Kidney epithelial cell (primary cell): ENCODE measurements around the gene KRT34. TPM values are rescaled to one million over a fixed set of nuclear protein-coding genes. Genes with fewer than 3 reads are reported as not detected.

ENCODE experiments used
- DNase-seq: peaks from one replicate; pipeline ENCODE4 v3.0.0-alpha.2; 2010; ENCODE audit warnings: low read depth
- H3K27me3 ChIP-seq: 2 replicates; pipeline ENCODE4 v1.6.0; 2011; ENCODE audit warnings: low read length; ENCODE audit not compliant: control insufficient read depth, insufficient read depth
- H3K36me3 ChIP-seq: 2 replicates; pipeline ENCODE4 v1.5.1; 2011; ENCODE audit warnings: low read length; ENCODE audit not compliant: control insufficient read depth, insufficient read depth
- H3K4me3 ChIP-seq: 2 replicates; pipeline ENCODE4 v1.5.1; 2011; ENCODE audit warnings: low read depth, mild to moderate bottlenecking, control low read depth, low read length
- total RNA-seq: library from RNA; depleted of rRNA; stranded (reverse); fragments of >200 nt; gene quantifications from 2 replicates; pipeline ENCODE4 v1.2.3, GENCODE V29; 2015
- TF ChIP-seq, protein P1 (sequence below): IDR thresholded peaks from 2 replicates; pipeline ENCODE4 v1.5.1; 2011; ENCODE audit warnings: mild to moderate bottlenecking, moderate library complexity, low read length, control low read depth, inconsistent platforms; ENCODE audit not compliant: insufficient read depth, poor library complexity, severe bottlenecking

Gene KRT34
- total RNA-seq, 1 donor from 2014 or later = 5.5 TPM

DNA sequence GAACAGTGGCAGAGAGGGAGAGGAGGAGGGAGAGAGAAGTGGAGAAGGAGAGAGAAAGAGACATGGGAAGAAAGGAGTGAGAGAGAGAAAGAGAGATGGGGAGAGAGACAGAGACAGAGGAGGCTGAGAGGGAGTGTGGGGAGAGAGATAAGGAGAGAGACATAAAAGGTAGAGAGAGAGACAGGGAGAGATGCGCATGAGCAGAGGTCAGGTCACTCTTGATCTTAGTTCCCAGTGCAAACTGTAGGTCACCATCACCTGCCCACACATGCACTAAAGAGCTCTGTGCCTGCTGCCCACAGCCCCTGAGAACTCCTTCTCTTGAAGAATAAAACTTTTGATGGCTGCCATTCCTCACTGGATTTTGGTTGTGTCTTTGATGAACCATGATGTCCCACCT is 46.4 kb downstream of the KRT34 start:
- Histone ChIP-seq H3K4me3 (no peak overlapping the region), H3K27me3 (no peaks in the 10 kb centered on the region), H3K36me3 (no peaks in the 10 kb centered on the region)
- TF ChIP-seq, protein P1, sequence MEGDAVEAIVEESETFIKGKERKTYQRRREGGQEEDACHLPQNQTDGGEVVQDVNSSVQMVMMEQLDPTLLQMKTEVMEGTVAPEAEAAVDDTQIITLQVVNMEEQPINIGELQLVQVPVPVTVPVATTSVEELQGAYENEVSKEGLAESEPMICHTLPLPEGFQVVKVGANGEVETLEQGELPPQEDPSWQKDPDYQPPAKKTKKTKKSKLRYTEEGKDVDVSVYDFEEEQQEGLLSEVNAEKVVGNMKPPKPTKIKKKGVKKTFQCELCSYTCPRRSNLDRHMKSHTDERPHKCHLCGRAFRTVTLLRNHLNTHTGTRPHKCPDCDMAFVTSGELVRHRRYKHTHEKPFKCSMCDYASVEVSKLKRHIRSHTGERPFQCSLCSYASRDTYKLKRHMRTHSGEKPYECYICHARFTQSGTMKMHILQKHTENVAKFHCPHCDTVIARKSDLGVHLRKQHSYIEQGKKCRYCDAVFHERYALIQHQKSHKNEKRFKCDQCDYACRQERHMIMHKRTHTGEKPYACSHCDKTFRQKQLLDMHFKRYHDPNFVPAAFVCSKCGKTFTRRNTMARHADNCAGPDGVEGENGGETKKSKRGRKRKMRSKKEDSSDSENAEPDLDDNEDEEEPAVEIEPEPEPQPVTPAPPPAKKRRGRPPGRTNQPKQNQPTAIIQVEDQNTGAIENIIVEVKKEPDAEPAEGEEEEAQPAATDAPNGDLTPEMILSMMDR = no peak
- DNase-seq = no peak

DNA sequence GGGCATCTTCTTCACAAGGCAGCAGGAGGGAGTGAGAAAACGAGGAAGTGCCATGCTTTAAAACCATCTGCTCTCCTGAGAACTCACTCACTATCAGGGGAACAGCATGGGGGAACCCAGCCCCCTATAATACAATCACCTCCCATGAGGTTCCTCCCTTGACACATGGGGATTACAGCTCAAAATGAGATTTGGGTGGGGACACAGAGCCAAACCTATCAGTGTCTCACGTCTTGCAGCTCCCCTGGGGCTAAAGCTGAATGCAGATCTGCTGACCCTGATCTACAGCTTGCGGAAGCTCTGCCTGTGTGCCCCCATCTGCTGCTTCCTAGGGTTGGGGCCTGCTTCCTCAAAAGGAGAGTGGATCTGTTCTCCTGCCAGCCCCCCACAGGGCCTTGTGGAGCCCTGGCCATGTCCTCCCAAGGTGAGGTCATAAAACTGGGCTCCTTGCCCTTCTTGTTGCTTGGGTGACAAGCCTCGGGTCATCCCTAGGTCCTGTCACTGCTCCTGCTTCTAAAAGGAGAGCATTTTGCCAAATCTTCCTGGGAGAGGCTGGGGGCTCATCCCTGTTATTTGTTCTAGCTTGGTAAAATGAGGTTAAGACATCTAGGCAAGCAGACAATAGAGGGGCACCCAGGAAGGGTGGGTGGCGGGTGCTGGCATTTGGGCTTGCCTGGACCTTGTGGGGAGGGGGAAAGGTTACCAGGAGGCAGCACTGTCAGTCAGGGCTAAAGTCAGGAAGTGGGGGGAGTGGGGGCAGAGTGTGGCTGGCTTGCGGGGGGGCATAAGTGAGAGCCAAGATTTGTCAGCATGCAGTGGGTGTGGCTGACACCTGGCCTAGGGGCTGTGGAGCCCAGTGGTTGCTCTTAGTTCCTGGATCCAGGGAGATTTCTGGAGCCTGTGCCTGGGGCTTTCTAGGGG is 47.5 kb downstream of the KRT34 start:
- no peak for DNase-seq
- Histone ChIP-seq H3K36me3 (no peaks in the 10 kb centered on the region), H3K4me3 (no peak overlapping the region), H3K27me3 (no peaks in the 10 kb centered on the region)
- TF ChIP-seq, protein P1 = no peak

DNA sequence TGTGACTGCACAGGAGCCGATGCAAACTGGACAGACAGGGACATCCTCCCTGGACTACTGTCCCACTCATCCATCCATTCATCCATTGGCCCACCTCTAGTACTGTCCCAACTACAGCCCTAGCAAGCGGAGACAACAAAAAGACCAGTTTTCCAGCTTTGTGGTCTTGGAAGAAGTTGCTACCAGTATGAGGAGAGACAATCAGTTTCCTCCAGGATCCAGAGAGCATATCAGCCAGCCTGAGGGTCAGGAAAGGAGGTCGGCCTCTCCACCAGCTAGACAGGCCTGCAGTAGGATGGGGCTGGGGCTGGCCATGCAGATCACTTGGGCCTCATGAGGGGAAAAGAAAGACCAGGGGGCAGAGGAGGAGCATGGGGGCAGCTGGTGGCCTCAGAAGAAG is 48.3 kb downstream of the KRT34 start:
- no peak for DNase-seq
- TF ChIP-seq, protein P1 = no peak
- H3K4me3 ChIP-seq = no peak overlapping the region
- no peaks in the 10 kb centered on the region for H3K36me3 ChIP-seq
- no peaks in the 10 kb centered on the region for H3K27me3 ChIP-seq

DNA sequence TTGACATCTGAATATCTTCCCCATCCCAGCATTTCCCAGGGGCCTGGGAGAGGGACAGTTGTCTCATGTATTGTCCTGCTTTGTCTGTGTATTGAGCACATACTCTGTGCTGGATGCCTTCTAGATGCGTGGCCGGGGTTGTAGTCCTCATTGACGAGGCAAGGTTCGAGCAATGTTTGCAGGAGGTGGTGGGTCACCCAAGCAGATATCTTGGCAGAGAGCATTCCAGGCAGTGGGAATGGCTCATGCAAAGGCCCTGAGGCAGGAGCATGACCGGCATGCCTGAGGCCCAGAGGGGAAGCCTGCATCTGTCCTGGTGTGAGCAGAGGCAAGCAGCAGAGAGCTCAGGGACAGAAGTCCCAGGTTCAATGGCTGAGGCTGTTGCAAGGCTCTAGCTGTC is 49.0 kb downstream of the KRT34 start:
- Histone ChIP-seq H3K4me3 (no peak overlapping the region), H3K36me3 (no peaks in the 10 kb centered on the region), H3K27me3 (no peaks in the 10 kb centered on the region)
- no peak for DNase-seq
- TF ChIP-seq, protein P1 = no peak

DNA sequence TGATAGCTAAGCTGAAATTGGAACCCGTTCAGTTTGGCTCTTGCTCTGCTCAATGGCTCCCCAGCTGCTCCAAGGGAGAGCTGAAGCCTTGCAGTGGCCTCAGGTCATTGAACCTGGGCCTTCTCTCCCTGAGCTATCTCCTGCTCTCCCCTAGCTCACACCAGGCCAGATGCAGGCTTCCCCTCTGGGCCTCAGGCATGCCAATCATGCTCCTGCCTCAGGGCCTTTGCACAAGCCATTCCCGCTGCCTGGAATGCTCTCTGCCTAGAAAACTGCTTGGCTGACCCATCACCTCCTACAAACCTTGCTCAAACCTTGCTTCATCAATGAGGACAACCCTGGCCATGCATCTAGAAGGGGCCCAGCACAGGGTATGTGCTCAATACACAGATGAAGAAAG is 49.9 kb downstream of the KRT34 start:
- TF ChIP-seq, protein P1 = no peak
- no peak for DNase-seq

More for the DNA sequence above, 49.9 kb downstream of the KRT34 start:
- no peaks in the 10 kb centered on the region for H3K36me3 ChIP-seq
- no peaks in the 10 kb centered on the region for H3K27me3 ChIP-seq
- no peak overlapping the region for H3K4me3 ChIP-seq
